OCI-LY7 (cell line): Measurements from ENCODE around the gene ARMCX2. TPM values are rescaled to one million over a fixed set of nuclear protein-coding genes. Genes with fewer than 3 reads are reported as not detected.

ENCODE experiments used
- Bru-seq: library from RNA; stranded (reverse); fragments of 400-500 nt; gene quantifications from one replicate; lab custom pipeline; 2021; lab: Mats Ljungman, UMichigan
- BruChase-seq, 2 experiments: library from RNA; stranded (reverse); fragments of 400-500 nt; gene quantifications; one replicate each; lab custom pipeline; 2021; lab: Mats Ljungman, UMichigan
- BruUV-seq: library from RNA; stranded (reverse); fragments of 400-500 nt; replicated peaks from 2 replicates; lab custom pipeline; 2021; lab: Mats Ljungman, UMichigan
- CTCF ChIA-PET: fragments of 300-600 bp; sonication (Branson Sonifier 250); formaldehyde crosslinking; loops from one replicate; lab custom pipeline; 2022; ENCODE audit warnings: antibody characterized with exemption; ENCODE audit not compliant: unreplicated experiment; lab: Charles Lee
- POLR2A ChIA-PET: fragments of 300-600 bp; sonication (Branson Sonifier 250); formaldehyde crosslinking; loops from one replicate; lab custom pipeline; 2022; ENCODE audit warnings: antibody characterized with exemption; lab: Charles Lee
- DNase-seq: peaks from one replicate; pipeline ENCODE4 v3.0.0-alpha.2; 2015; ENCODE audit warnings: low spot score
- H2AFZ ChIP-seq: fragments of 200-600 bp; sonication (generic), shearing (Covaris generic); 2 replicates; pipeline ENCODE4 v1.6.1; 2014; ENCODE audit warnings: mild to moderate bottlenecking, antibody characterized with exemption, low read length, moderate library complexity
- H3K27ac ChIP-seq: fragments of 200-600 bp; sonication (generic); 2 replicates; pipeline ENCODE4 v1.5.1; 2014; ENCODE audit warnings: mixed run types, low read depth, mild to moderate bottlenecking, moderate library complexity, low read length, inconsistent platforms; ENCODE audit not compliant: poor library complexity, severe bottlenecking
- H3K36me3 ChIP-seq: fragments of 200-600 bp; sonication (generic); 2 replicates; pipeline ENCODE4 v1.6.1; 2014; ENCODE audit warnings: mild to moderate bottlenecking, antibody characterized with exemption, low read length, moderate library complexity, mixed read lengths; ENCODE audit not compliant: insufficient read depth
- H3K4me1 ChIP-seq: fragments of 200-600 bp; sonication (generic); 2 replicates; pipeline ENCODE4 v1.5.1; 2014; ENCODE audit warnings: mild to moderate bottlenecking, low read length; ENCODE audit not compliant: insufficient read depth, poor library complexity, severe bottlenecking
- H3K4me2 ChIP-seq: fragments of 200-600 bp; sonication (generic); 2 replicates; pipeline ENCODE4 v1.6.1; 2014; ENCODE audit warnings: mild to moderate bottlenecking, low read length
- H3K4me3 ChIP-seq: fragments of 200-600 bp; sonication (generic); 2 replicates; pipeline ENCODE4 v1.5.1; 2014; ENCODE audit warnings: mild to moderate bottlenecking, low read depth, low read length; ENCODE audit not compliant: poor library complexity, severe bottlenecking
- H3K79me2 ChIP-seq: fragments of 200-600 bp; sonication (generic); 2 replicates; pipeline ENCODE4 v1.6.1; 2016; ENCODE audit warnings: low read depth, mild to moderate bottlenecking, low read length, moderate library complexity, mixed read lengths; ENCODE audit not compliant: insufficient read depth
- H3K9me2 ChIP-seq: fragments of 200-600 bp; sonication (generic); 2 replicates; pipeline ENCODE4 v1.6.1; 2016; ENCODE audit warnings: mild to moderate bottlenecking, low read length, mixed read lengths; ENCODE audit not compliant: insufficient read depth
- H3K9me3 ChIP-seq: fragments of 200-600 bp; sonication (generic); 2 replicates; pipeline ENCODE4 v1.6.1; 2014; ENCODE audit warnings: mild to moderate bottlenecking, mixed run types, low read length, mixed read lengths
- H4K20me1 ChIP-seq: fragments of 200-600 bp; sonication (generic); 2 replicates; pipeline ENCODE4 v1.6.1; 2014; ENCODE audit warnings: mild to moderate bottlenecking, antibody characterized with exemption, low read length, moderate library complexity, mixed read lengths; ENCODE audit not compliant: insufficient read depth
- CTCF ChIP-seq: fragments of 200-600 bp; sonication (generic); conservative IDR thresholded peaks from 2 replicates; pipeline ENCODE4 v1.5.1; 2014; ENCODE audit warnings: mild to moderate bottlenecking, antibody characterized with exemption, low read length, moderate library complexity, mixed read lengths
- EZH2phosphoT487 ChIP-seq: fragments of 200-600 bp; sonication (generic); IDR thresholded peaks from 2 replicates; pipeline ENCODE4 v1.6.1; 2018; ENCODE audit warnings: low read depth, borderline replicate concordance, mild to moderate bottlenecking, mixed run types, antibody characterized with exemption, low read length, moderate library complexity, mixed read lengths
- intact Hi-C: fragments of 100-400 bp; cut with micrococcal nuclease; formaldehyde crosslinking; loops from one replicate; pipeline ENCODE4 v1.10.0; 2022; ENCODE audit not compliant: unreplicated experiment
- long read RNA-seq: library from polyadenylated mRNA; stranded (forward); transcript quantifications from one replicate; pipeline ENCODE4 v2.0.0, GENCODE V29; 2022
- total RNA-seq, 2 experiments: library from RNA; depleted of rRNA in 1 of 2; stranded (reverse); fragments of >200 nt in 1 of 2; shearing (Covaris generic) in 1 of 2; gene quantifications; 2 replicates each; pipeline ENCODE4 v1.2.3, GENCODE V29; 2014 to 2022

Gene ARMCX2
- total RNA-seq (2014; rRNA removed; shearing (Covaris generic)), result not detected in 2 replicates
- total RNA-seq (2022), result not detected in 2 replicates
- not detected for Bru-seq, nascent RNA
- not detected for BruChase-seq, experiment 1, labeled RNA remaining after a 6-hour chase
- BruChase-seq, experiment 2, labeled RNA remaining after a 2-hour chase, result not detected
- long read RNA-seq, result 0 reads

DNA sequence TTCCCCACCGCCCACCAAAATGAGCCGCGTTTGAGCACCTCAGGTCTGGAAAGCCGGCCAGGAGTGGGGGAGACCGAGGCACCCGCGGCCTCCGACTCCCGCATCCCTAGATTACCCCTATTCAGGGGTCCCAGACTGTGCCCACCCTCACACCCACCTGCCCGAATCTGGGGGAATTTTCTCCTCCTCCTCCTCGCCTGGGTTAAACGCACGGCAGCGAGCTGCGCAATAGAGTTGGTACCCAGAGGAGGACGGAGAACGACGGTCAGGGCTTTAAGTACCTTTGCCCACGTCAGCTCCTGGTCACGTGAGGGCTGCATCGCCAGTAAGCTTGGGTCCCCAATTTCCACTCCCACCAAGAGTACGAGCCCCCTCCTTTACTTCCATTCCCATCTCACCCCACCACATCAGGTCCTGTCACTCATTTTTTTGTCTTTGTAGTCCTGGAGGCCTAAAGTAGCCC lies at the start of gene ARMCX2:
Gene ARMCX2 (minus strand): TSS at position 250 of the 463 bp plus-strand sequence. CDS start 2,262 bp downstream, outside the sequence.
- BruUV-seq, result no TSS peak
- POLR2A ChIA-PET, result no interaction called here
- CTCF ChIA-PET, result no interaction called here
- no peak within 1 kb of the TSS for H3K27ac ChIP-seq
- H3K4me3 ChIP-seq, result no peak within 1 kb of the TSS
- no peak for TF ChIP-seq CTCF
- TF ChIP-seq EZH2phosphoT487, result no peak
- no peaks in the 10 kb centered on the region for H3K4me1 ChIP-seq
- intact Hi-C loops, result no loop called here
- H3K4me2 ChIP-seq, result no peak within 1 kb of the TSS
- H3K9me3 ChIP-seq, result no peaks in the 10 kb centered on the region
- H3K9me2 ChIP-seq, result no peaks in the 10 kb centered on the region
- H2AFZ ChIP-seq, result no peak within 1 kb of the TSS
- no peak for DNase-seq
- no peaks in the 10 kb centered on the region for H4K20me1 ChIP-seq
- no peaks in the 10 kb centered on the region for H3K36me3 ChIP-seq
- no peaks in the 10 kb centered on the region for H3K79me2 ChIP-seq

DNA sequence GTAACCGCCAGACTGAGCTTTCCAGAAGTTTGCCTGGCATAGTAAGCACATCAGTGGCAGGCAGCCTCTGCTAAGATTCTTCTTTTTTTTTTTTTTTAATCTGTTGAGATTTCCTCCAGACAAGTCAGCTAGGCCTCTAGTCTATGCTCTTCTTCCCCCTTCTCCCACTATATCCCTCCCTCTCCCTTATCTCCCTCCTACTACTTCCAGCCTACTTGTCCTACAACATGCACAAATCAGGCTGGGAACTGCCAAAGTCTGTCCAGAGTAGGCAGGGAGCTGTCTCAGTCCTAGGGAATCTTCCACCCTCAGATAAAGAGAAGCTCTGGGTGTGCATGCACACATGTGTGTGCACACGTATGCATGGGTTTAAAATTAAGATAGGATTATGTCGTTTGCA lies 49.7 kb upstream of the ARMCX2 start:
- Histone ChIP-seq H3K4me1 (no peaks in the 10 kb centered on the region), H3K79me2 (no peaks in the 10 kb centered on the region), H3K27ac (no peak overlapping the region), H3K4me3 (no peak overlapping the region), H3K9me3 (no peaks in the 10 kb centered on the region), H3K36me3 (no peaks in the 10 kb centered on the region), H3K9me2 (no peaks in the 10 kb centered on the region), H3K4me2 (no peak overlapping the region), H2AFZ (no peak overlapping the region), H4K20me1 (no peaks in the 10 kb centered on the region)
- POLR2A ChIA-PET, result interaction anchor here (0.6 kb wide), 1 partner anchor 42 kb away, joined by 3 read pairs; no protein-coding TSS in a partner anchor
- no peak for TF ChIP-seq CTCF
- TF ChIP-seq EZH2phosphoT487, result no peak
- BruUV-seq, result no TSS peak
- DNase-seq, result no peak
- CTCF ChIA-PET, result no interaction called here
- intact Hi-C loops, result no loop called here

DNA sequence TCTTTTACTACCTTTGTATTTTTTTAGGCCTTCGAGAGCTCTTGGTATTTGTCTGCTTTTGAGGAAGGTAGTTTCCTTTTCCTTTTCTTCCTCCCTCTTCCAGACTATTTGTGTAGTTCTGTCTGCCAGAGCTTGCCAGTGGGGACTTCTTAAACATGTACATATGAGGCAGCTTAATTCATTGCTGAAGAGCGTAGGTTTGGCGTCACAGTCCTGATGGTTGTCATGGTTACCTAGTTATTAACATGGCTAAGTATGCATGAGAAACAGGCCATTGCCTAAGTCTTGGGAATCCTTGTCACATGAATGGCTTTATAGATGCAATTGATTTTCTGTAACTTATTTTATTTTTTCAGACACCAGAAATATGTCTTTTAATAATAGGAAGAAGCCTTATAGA lies 48.5 kb upstream of the ARMCX2 start:
- H3K4me1 ChIP-seq, result no peaks in the 10 kb centered on the region
- intact Hi-C loops, result no loop called here
- DNase-seq, result no peak
- no peak overlapping the region for H3K4me2 ChIP-seq
- H3K9me3 ChIP-seq, result no peaks in the 10 kb centered on the region
- H2AFZ ChIP-seq, result no peak overlapping the region
- TF ChIP-seq EZH2phosphoT487 (no peak), CTCF (no peak)
- H3K27ac ChIP-seq, result no peak overlapping the region
- CTCF ChIA-PET, result no interaction called here
- H3K79me2 ChIP-seq, result no peaks in the 10 kb centered on the region
- H3K36me3 ChIP-seq, result no peaks in the 10 kb centered on the region
- H4K20me1 ChIP-seq, result no peaks in the 10 kb centered on the region
- POLR2A ChIA-PET, result no interaction called here
- H3K9me2 ChIP-seq, result no peaks in the 10 kb centered on the region
- no TSS peak for BruUV-seq
- no peak overlapping the region for H3K4me3 ChIP-seq
